Measurements from ENCODE around the gene MVK. TPM values are rescaled to one million over a fixed set of nuclear protein-coding genes. Genes with fewer than 3 reads are reported as not detected.
A peak's percentile ranks its signal among the peaks of the same experiment; 100 is the strongest.

MVK gene
- total RNA-seq, 6 experiments from 2014 or later: 14.2 to 60.0 (median 37.6) TPM

DNA sequence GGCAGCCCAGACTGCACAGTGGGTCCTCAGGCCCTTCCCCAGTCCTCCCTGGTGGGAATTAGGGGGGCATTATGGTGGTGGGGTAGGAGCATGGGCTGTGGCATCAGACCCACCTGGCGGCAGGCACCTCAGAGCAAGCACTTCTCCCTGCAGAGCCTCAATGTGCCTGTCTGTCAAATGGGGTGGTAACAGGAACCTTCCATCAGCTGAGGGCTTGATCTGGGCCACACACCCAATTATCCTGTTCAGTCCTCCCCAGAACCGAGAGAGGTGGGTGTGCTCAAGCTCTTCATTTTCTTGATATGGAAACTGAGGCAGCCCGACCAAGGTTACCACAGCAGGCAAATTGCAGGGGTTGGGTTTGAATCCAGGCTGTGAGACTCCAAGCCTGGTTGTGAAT is 38.4 kb downstream of the MVK start:
- no peak overlapping the region for H3K27ac ChIP-seq
- no peak for DNase-seq
- H3K4me3 ChIP-seq: no peak overlapping the region
- WGBS (ENCODE audit: insufficient coverage, low coverage, low lambda C conversion rate, missing lambda C conversion rate): 67% methylated on average over 2 of the region's 3 CpGs
- H3K36me3 ChIP-seq: no peaks in the 10 kb centered on the region
- H3K9me3 ChIP-seq: no peaks in the 10 kb centered on the region
- H3K4me1 ChIP-seq: peaks cover 0 to 14% (median 2%) of the 10 kb centered on the region in 4 donors
- ATAC-seq: no peak
- no peaks in the 10 kb centered on the region for H3K27me3 ChIP-seq
- no peak for TF ChIP-seq POLR2A (IDR thresholded peaks at IDR 0.05)
- TF ChIP-seq, protein P1, sequence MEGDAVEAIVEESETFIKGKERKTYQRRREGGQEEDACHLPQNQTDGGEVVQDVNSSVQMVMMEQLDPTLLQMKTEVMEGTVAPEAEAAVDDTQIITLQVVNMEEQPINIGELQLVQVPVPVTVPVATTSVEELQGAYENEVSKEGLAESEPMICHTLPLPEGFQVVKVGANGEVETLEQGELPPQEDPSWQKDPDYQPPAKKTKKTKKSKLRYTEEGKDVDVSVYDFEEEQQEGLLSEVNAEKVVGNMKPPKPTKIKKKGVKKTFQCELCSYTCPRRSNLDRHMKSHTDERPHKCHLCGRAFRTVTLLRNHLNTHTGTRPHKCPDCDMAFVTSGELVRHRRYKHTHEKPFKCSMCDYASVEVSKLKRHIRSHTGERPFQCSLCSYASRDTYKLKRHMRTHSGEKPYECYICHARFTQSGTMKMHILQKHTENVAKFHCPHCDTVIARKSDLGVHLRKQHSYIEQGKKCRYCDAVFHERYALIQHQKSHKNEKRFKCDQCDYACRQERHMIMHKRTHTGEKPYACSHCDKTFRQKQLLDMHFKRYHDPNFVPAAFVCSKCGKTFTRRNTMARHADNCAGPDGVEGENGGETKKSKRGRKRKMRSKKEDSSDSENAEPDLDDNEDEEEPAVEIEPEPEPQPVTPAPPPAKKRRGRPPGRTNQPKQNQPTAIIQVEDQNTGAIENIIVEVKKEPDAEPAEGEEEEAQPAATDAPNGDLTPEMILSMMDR (IDR thresholded peaks at IDR 0.05): no peak
- intact Hi-C loops (cut with DNase I): no loop called here

DNA sequence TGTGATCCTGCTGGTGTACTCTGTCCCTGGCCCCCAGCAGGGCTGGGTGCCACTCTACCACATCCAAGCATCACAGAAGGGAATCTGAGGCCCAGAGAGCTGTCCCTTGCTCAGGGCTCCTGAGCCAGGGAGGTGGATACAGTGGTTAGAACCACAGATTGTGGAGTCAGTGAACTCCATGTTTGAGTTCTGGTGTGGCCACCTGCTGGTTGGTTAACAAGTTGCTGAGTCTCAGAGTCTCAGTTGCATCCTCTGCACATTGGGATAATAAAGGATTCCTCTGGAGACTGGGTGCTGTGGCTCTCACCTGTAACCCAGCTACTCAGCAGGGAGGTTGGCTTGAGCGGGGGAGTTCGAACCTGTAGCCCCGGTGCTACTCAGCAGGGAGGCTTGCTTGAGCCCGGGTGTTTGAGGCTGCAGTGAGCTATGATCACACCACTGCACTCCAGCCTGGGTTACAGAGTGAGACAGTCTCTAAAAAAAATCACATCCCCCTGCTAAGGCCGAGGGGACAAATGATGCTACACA is 39.4 kb downstream of the MVK start:
- Histone ChIP-seq H3K27me3 (no peaks in the 10 kb centered on the region), H3K36me3 (no peaks in the 10 kb centered on the region), H3K27ac (no peak overlapping the region), H3K9me3 (no peaks in the 10 kb centered on the region), H3K4me3 (no peak overlapping the region), H3K4me1 (peaks cover 0 to 14% (median 2%) of the 10 kb centered on the region in 4 donors)
- DNase-seq (no peak), ATAC-seq (peak in 1 of 4 donors; percentile 35)
- 50% methylated on average over 1 of the region's 5 CpGs for WGBS (ENCODE audit: insufficient coverage, low coverage, low lambda C conversion rate, missing lambda C conversion rate)
- intact Hi-C loops (cut with DNase I): no loop called here
- TF ChIP-seq POLR2A (IDR thresholded peaks at IDR 0.05): no peak
- TF ChIP-seq, protein P1 (IDR thresholded peaks at IDR 0.05): peak; percentile 17 to 30 (median 18)

DNA sequence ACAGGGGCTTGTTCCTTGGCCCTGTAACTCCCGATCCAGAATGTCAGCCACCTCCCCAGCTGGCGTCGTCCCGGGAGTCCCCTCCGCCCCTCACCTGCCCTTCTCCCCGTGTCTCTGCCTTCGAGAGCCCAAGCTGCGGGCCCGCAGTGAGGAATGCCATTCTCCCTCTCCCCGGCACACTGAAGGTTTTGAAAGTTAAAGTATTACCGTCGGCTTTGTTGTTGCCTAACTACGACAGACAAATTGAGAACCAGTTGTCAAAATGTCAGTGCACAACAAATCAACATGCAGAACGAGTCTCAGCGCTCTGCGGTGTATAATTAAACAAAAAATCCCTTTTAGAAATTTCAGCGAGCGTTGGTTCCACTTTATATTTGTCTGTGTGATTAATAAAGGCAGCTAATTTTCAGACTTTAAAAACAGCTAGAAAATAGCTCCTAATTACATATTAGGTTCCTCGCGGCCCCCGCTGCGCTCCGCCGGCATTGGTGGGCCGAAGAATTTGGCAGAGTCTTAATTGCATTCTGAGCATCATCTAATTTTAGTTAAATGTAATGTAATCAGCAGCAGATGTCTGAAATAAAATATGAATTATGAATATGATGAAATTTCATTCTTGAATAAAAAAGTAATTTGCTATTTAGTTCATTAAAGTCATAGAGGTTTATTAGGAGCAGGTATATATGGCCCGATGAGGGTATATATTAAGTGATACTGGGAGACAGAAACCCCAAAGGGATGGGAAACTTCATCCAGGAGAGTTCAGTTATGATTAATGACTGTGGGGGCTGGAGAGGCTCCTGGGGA is 40.3 kb downstream of the MVK start:
- intact Hi-C loops (cut with DNase I): no loop called here
- H3K27me3 ChIP-seq: no peaks in the 10 kb centered on the region

DNA sequence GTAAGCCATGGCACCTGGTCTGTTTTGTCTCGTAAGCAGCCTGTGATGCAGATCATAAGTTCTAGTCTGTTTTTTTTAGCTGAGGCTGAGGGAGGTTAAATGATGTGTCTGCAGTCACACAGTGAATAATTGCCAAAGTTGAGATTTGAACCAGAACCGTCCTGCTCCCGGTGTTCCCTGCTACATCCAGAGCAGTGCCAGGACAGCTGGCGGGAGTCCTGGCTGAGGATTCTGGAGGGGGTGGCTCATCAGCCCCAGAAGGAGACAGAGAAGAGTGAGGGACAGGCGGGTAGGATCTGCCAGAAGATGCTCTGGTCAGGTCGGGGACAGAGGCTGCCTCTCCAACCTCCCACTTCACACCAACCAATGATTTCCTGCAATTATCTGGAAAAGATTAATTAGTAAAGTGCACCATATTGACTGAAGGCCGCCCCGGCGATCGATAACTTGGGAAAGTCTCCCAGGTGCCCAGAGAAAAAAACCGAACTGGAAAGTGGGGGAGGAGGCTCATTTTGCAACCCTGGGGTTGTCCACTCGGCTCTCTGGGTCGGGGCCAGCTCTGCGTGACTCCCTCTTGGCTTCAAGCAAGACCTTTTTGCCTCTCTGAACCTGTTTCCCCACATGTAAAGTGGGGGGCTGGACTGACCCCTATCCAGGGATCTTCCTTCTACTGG is 42.1 kb downstream of the MVK start:
- H3K9me3 ChIP-seq: no peaks in the 10 kb centered on the region
- H3K27ac ChIP-seq: peak overlapping the region in 1 of 3 donors; percentile 31
- intact Hi-C loops (cut with DNase I): no loop called here
- H3K27me3 ChIP-seq: no peaks in the 10 kb centered on the region
- ATAC-seq: peak; percentile 82 to 91 (median 85)
- peak; percentile 78 to 92 (median 91) for DNase-seq
- no peak overlapping the region for H3K4me3 ChIP-seq
- WGBS (ENCODE audit: insufficient coverage, low coverage, low lambda C conversion rate, missing lambda C conversion rate): 32% methylated on average over 11 of the region's 14 CpGs
- H3K36me3 ChIP-seq: no peaks in the 10 kb centered on the region
- TF ChIP-seq, protein P1 (IDR thresholded peaks at IDR 0.05): no peak
- no peak for TF ChIP-seq POLR2A (IDR thresholded peaks at IDR 0.05)
- peaks cover 0 to 14% (median 2%) of the 10 kb centered on the region in 4 donors for H3K4me1 ChIP-seq

More for the DNA sequence above, 40.3 kb downstream of the MVK start:
- TF ChIP-seq, protein P1 (IDR thresholded peaks at IDR 0.05): no peak
- TF ChIP-seq POLR2A (IDR thresholded peaks at IDR 0.05): no peak
- no peaks in the 10 kb centered on the region for H3K9me3 ChIP-seq
- H3K4me3 ChIP-seq: no peak overlapping the region
- H3K27ac ChIP-seq: no peak overlapping the region
- H3K4me1 ChIP-seq: peaks cover 0 to 14% (median 2%) of the 10 kb centered on the region in 4 donors
- WGBS (ENCODE audit: insufficient coverage, low coverage, low lambda C conversion rate, missing lambda C conversion rate): 82% methylated on average over 17 of the region's 26 CpGs
- DNase-seq (no peak), ATAC-seq (no peak)
- H3K36me3 ChIP-seq: no peaks in the 10 kb centered on the region

Data from right lobe of liver (tissue), 6 donors.